Parathyroid adenoma (tissue), 2 donors: ENCODE data around the gene KANK4.
"Not testable (repeated sequence)": the region's sequence is repeated elsewhere in the genome, so short reads cannot be mapped to it uniquely, and the experiment has no call there.

Experiments
- H2AFZ ChIP-seq: fragments of 300-600 bp; sonication (generic); one replicate; pipeline ENCODE4 v1.7.0; 2017; ENCODE audit warnings: antibody characterized with exemption, mild to moderate bottlenecking
- H3K27ac ChIP-seq: fragments of 300-600 bp; sonication (generic); one replicate; pipeline ENCODE4 v1.7.0; 2017
- H3K27me3 ChIP-seq: fragments of 300-600 bp; sonication (generic); one replicate; pipeline ENCODE4 v1.7.0; 2017; ENCODE audit warnings: low read length; ENCODE audit not compliant: control insufficient read depth, insufficient read depth
- H3K36me3 ChIP-seq: fragments of 300-600 bp; sonication (generic); one replicate; pipeline ENCODE4 v1.7.0; 2017; ENCODE audit warnings: low read length; ENCODE audit not compliant: control insufficient read depth, insufficient read depth
- H3K4me1 ChIP-seq: fragments of 300-600 bp; sonication (generic); one replicate; pipeline ENCODE4 v1.7.0; 2017; ENCODE audit warnings: control low read depth
- H3K4me2 ChIP-seq: fragments of 300-600 bp; sonication (generic); one replicate; pipeline ENCODE4 v1.7.0; 2017; ENCODE audit warnings: low read length
- H3K4me3 ChIP-seq: fragments of 300-600 bp; sonication (generic); one replicate; pipeline ENCODE4 v1.7.0; 2017; ENCODE audit warnings: low read depth, low read length
- H3K79me2 ChIP-seq: fragments of 300-600 bp; sonication (generic); one replicate; pipeline ENCODE4 v1.7.0; 2017; ENCODE audit warnings: control low read depth
- H3K9ac ChIP-seq: fragments of 300-600 bp; sonication (generic); one replicate; pipeline ENCODE4 v1.7.0; 2017; ENCODE audit warnings: mild to moderate bottlenecking
- H3K9me3 ChIP-seq: fragments of 300-600 bp; sonication (generic); one replicate; pipeline ENCODE4 v1.7.0; 2017; ENCODE audit warnings: low read length; ENCODE audit not compliant: control insufficient read depth
- CTCF ChIP-seq: fragments of 300-600 bp; sonication (generic); IDR thresholded peaks from one replicate; pipeline ENCODE4 v1.7.0; 2017; ENCODE audit warnings: antibody characterized with exemption, mild to moderate bottlenecking
- donor health status: primary hyperparathyroidism.

KANK4 gene

GRCh38 chr1:62247391-62248168, 71.7 kb downstream of the KANK4 start:
- Histone ChIP-seq H3K4me3 (no peak overlapping the region), H2AFZ (no peak overlapping the region), H3K36me3 (no peaks in the 10 kb centered on the region), H3K4me1 (no peaks in the 10 kb centered on the region), H3K4me2 (no peak overlapping the region), H3K79me2 (no peaks in the 10 kb centered on the region), H3K9me3 (no peaks in the 10 kb centered on the region), H3K9ac (no peak overlapping the region), H3K27ac (no peak overlapping the region), H3K27me3 (no peaks in the 10 kb centered on the region)
- TF ChIP-seq CTCF, result no peak

- Histone ChIP-seq H3K79me2 (no peaks in the 10 kb centered on the region), H3K27me3 (no peaks in the 10 kb centered on the region), H3K4me1 (no peaks in the 10 kb centered on the region), H3K9me3 (no peaks in the 10 kb centered on the region), H3K4me3 (no peak overlapping the region), H3K36me3 (no peaks in the 10 kb centered on the region), H3K27ac (no peak overlapping the region), H3K4me2 (no peak overlapping the region), H3K9ac (no peak overlapping the region), H2AFZ (no peak overlapping the region)
- no peak for TF ChIP-seq CTCF
Measured at GRCh38 chr1:62245201-62245600, 74.0 kb downstream of the KANK4 start.

GRCh38 chr1:62244380-62244779, 74.9 kb downstream of the KANK4 start:
- H3K9me3 ChIP-seq, H3K36me3 ChIP-seq, H3K4me1 ChIP-seq, H2AFZ ChIP-seq, H3K27me3 ChIP-seq, H3K27ac ChIP-seq, H3K4me2 ChIP-seq, H3K4me3 ChIP-seq, H3K9ac ChIP-seq, H3K79me2 ChIP-seq: not testable (repeated sequence)

- no peak for TF ChIP-seq CTCF
- no peaks in the 10 kb centered on the region for H3K79me2 ChIP-seq
- no peaks in the 10 kb centered on the region for H3K9me3 ChIP-seq
- no peaks in the 10 kb centered on the region for H3K27me3 ChIP-seq
- no peak overlapping the region for H3K27ac ChIP-seq
- H3K4me3 ChIP-seq, result no peak overlapping the region
- no peaks in the 10 kb centered on the region for H3K36me3 ChIP-seq
- no peak overlapping the region for H2AFZ ChIP-seq
- no peak overlapping the region for H3K4me2 ChIP-seq
- H3K9ac ChIP-seq, result no peak overlapping the region
- H3K4me1 ChIP-seq, result no peaks in the 10 kb centered on the region
Measured at GRCh38 chr1:62241371-62242131, 77.7 kb downstream of the KANK4 start.

GRCh38 chr1:62240651-62241370, 78.4 kb downstream of the KANK4 start:
- H3K4me2 ChIP-seq, result no peak overlapping the region
- no peaks in the 10 kb centered on the region for H3K27me3 ChIP-seq
- no peak overlapping the region for H2AFZ ChIP-seq
- no peak for TF ChIP-seq CTCF
- H3K4me1 ChIP-seq, result no peaks in the 10 kb centered on the region
- H3K9ac ChIP-seq, result no peak overlapping the region
- H3K9me3 ChIP-seq, result no peaks in the 10 kb centered on the region
- H3K36me3 ChIP-seq, result no peaks in the 10 kb centered on the region
- H3K79me2 ChIP-seq, result no peaks in the 10 kb centered on the region
- H3K27ac ChIP-seq, result no peak overlapping the region
- no peak overlapping the region for H3K4me3 ChIP-seq

GRCh38 chr1:62239652-62240403, 79.4 kb downstream of the KANK4 start:
- H3K4me3 ChIP-seq, H3K4me2 ChIP-seq, H3K79me2 ChIP-seq, H3K36me3 ChIP-seq, H2AFZ ChIP-seq, H3K4me1 ChIP-seq, H3K27me3 ChIP-seq, H3K9ac ChIP-seq, H3K27ac ChIP-seq, H3K9me3 ChIP-seq: not testable (repeated sequence)
